Liver (tissue), 3 donors: ENCODE measurements around the gene MYH11.

Experiments
- ATF3 ChIP-seq: IDR thresholded peaks from 2 replicates; pipeline ENCODE4 v1.6.1; 2016; ENCODE audit warnings: antibody characterized with exemption
- EGR1 ChIP-seq, 2 donors: IDR thresholded peaks; 2 replicates each; pipeline ENCODE4 v1.6.1; 2016 to 2018; ENCODE audit warnings: antibody characterized with exemption in 2 of 2, low read depth in 2 of 2
- FOXA1 ChIP-seq: IDR thresholded peaks from 2 replicates; pipeline ENCODE4 v1.6.1; 2016; ENCODE audit warnings: antibody characterized with exemption
- GABPA ChIP-seq, 2 donors: IDR thresholded peaks in 1 of 2; conservative IDR thresholded peaks in 1 of 2; 2 replicates each; pipeline ENCODE4 v1.6.1; 2016; ENCODE audit warnings: antibody characterized with exemption in 2 of 2, mild to moderate bottlenecking in 1 of 2, moderate library complexity in 1 of 2
- JUND ChIP-seq, 2 donors: IDR thresholded peaks; 2 replicates each; pipeline ENCODE4 v1.6.1; 2016; ENCODE audit warnings: antibody characterized with exemption in 2 of 2
- MAX ChIP-seq: IDR thresholded peaks from 2 replicates; pipeline ENCODE4 v1.6.1; 2016; ENCODE audit warnings: antibody characterized with exemption
- SP1 ChIP-seq: IDR thresholded peaks from 2 replicates; pipeline ENCODE4 v1.6.1; 2018; ENCODE audit warnings: antibody characterized with exemption, mild to moderate bottlenecking
- TAF1 ChIP-seq: conservative IDR thresholded peaks from 2 replicates; pipeline ENCODE4 v1.6.1; 2016; ENCODE audit warnings: antibody characterized with exemption, mild to moderate bottlenecking
- YY1 ChIP-seq: IDR thresholded peaks from 2 replicates; pipeline ENCODE4 v1.6.1; 2016; ENCODE audit warnings: antibody characterized with exemption, mild to moderate bottlenecking
- TF ChIP-seq, protein P1 (sequence below): fragments of 150-350 bp; IDR thresholded peaks from 2 replicates; pipeline ENCODE4 v1.5.1; 2017; ENCODE audit warnings: improper control_type of control experiment, low read depth, low read length; ENCODE audit not compliant: missing input control
- donor health status: healthy.
- donor health status: healthy.

DNA sequence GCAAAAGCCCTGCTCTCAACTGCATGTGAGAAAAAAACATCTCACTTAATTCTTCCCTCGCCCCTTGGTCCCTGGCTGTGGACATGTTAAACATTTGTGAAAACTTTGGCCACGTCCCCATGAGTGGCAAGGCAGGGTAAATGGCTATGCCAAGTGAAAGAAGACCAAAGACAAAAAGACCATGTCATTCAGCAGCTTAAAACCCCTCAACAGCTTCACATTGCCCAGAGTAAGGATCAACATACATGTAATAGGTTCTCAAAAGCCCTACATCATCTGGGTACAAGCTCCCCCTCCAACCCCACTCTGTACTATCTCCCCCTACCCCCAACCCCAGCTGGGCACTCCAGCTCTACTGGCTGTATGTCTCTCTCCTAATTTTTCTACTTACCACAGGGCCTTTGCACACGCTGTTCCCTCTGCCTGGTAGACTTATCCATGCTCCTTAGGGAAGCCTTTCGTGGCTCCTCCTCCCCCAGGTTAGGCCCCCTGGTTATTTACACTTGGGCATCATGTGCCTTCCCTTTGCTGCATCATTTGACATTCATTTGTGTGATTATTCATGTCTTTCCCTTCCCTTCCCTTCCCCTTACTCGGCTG lies 131.1 kb downstream of the MYH11 start:
- TF ChIP-seq EGR1 (IDR thresholded peaks at IDR 0.05; ENCODE audit: low read depth in 2 of 2) (no peak), JUND (IDR thresholded peaks at IDR 0.05) (no peak), YY1 (no peak), TAF1 (no peak), GABPA (IDR thresholded peaks at IDR 0.05 in 1 of 2, conservative IDR thresholded peaks at IDR 0.05 in 1 of 2) (no peak), ATF3 (no peak), SP1 (no peak), MAX (no peak), FOXA1 (no peak)
- TF ChIP-seq, protein P1, sequence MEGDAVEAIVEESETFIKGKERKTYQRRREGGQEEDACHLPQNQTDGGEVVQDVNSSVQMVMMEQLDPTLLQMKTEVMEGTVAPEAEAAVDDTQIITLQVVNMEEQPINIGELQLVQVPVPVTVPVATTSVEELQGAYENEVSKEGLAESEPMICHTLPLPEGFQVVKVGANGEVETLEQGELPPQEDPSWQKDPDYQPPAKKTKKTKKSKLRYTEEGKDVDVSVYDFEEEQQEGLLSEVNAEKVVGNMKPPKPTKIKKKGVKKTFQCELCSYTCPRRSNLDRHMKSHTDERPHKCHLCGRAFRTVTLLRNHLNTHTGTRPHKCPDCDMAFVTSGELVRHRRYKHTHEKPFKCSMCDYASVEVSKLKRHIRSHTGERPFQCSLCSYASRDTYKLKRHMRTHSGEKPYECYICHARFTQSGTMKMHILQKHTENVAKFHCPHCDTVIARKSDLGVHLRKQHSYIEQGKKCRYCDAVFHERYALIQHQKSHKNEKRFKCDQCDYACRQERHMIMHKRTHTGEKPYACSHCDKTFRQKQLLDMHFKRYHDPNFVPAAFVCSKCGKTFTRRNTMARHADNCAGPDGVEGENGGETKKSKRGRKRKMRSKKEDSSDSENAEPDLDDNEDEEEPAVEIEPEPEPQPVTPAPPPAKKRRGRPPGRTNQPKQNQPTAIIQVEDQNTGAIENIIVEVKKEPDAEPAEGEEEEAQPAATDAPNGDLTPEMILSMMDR: no peak
